Measurements from ENCODE around the gene UBQLNL.

UBQLNL gene

GRCh38 chr11:5507933-5508305 is 8.6 kb downstream of the UBQLNL start:
- no peak for DNase-seq (ENCODE audit: low read depth)

- no peak for DNase-seq (ENCODE audit: low read depth)
Measured at GRCh38 chr11:5507177-5507932, 9.1 kb downstream of the UBQLNL start.

DNA sequence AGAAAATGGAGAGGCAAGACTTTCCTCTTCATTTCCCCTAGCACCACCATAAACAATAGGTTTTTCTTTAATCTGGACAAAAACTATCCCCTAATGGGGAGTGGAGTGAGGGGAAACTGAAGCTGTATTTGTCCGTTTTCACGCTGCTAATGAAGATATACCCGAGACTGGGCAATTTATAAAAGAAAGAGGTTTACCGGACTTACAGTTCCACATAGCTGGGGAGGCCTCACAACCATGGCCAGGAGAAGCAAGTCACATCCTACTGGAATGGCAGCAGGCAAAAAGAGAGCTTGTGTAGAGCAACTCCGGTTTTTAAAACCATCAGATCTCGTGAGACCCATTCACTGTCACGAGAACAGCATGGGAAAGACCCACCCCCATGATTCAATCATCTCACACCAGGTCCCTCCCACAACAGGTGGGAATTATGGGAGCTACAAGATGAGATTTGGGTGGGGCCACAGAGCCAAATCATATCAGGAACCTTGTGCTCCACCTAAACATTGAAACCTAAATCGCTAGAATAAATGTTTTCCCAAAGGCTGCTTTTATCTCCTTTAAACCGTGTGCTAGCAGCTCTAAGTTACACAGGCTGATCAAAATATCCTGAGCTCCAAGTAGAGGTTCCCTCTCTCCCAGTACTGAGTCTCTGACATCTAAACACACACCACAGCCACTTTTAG is 11.0 kb downstream of the UBQLNL start:
- no peak for DNase-seq (ENCODE audit: low read depth)

GRCh38 chr11:5504403-5504921 is 12.0 kb downstream of the UBQLNL start:
- DNase-seq (ENCODE audit: low read depth) = no peak

- no peak for DNase-seq (ENCODE audit: low read depth)
Measured at GRCh38 chr11:5500393-5500801, 16.1 kb downstream of the UBQLNL start.

DNA sequence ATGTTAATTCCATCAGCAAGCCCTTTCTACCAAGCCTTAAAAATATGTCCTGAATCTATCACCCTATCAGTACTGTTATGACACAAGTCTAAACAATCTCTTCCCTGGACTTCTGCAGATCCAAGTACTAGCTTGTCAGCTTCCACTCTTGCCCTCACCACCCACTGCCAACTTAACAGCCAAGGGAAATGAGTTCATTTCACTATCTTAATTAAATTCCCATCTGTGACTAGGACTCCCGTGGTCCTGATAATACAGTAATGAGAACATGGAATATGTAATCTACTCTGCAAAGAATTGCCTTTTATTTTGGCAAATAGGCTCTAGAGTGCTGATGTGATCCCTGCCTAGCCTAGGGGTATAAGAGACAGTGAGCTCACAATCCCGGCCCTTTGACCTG is 16.8 kb downstream of the UBQLNL start:
- DNase-seq (ENCODE audit: low read depth) = no peak

- DNase-seq (ENCODE audit: low read depth) = no peak
Measured at GRCh38 chr11:5489576-5490357, 26.7 kb downstream of the UBQLNL start.

DNA sequence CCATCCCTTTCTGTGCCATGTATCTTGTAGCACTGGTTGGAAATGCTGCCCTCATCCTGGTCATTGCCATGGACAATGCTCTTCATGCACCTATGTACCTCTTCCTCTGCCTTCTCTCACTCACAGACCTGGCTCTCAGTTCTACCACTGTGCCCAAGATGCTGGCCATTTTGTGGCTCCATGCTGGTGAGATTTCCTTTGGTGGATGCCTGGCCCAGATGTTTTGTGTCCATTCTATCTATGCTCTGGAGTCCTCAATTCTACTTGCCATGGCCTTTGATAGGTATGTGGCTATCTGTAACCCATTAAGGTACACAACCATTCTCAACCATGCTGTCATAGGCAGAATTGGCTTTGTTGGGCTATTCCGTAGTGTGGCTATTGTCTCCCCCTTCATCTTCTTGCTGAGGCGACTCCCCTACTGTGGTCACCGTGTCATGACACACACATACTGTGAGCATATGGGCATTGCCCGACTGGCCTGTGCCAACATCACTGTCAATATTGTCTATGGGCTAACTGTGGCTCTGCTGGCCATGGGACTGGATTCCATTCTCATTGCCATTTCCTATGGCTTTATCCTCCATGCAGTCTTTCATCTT is 27.6 kb downstream of the UBQLNL start:
- no peak for DNase-seq (ENCODE audit: low read depth)

GRCh38 chr11:5488385-5488784 is 28.1 kb downstream of the UBQLNL start, which contains the start of gene OR52D1:
Gene OR52D1, plus strand, starts transcription at chr11:5488685. Its CDS starts 22 bp downstream, at chr11:5488707.
- DNase-seq (ENCODE audit: low read depth) = no peak

DNA sequence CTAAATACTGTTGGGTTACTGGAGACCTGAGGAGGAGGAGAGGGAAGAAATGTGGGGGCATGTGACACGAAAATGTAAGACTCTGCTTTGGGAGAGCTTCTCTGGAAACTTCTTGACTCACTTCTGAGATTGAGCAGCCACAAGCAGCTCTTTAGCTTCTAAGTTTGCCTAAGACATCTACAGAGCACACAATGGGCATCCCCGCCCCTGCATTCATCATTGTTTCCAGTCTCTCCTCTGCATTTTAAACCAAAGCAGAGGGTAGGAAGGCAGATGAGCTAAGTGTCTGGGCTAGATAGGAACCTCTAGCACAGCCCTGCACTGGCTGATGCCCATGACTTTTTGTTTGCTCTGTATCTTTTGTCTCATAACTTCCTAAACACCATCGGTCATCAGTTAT is 30.1 kb downstream of the UBQLNL start:
- DNase-seq (ENCODE audit: low read depth) = no peak

DNA sequence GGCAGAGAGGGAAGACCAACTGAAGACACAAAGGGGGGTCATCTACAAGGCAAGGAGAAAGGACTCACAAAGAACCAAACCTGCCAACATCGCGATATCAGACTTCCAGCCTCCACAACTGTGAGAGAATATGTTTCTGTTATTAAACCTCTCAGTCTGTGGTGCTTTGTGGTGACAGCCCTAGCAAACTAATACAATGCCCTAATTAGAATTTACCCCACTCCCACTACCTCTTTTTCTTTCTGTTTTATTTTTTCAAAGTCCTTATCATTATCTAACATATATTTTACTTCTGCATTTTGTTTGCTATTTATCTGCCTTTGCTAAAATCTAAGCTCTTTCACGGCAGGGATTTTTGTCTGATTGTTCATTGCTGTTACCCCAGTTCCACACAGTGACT is 30.5 kb downstream of the UBQLNL start:
- DNase-seq (ENCODE audit: low read depth) = no peak

DNA sequence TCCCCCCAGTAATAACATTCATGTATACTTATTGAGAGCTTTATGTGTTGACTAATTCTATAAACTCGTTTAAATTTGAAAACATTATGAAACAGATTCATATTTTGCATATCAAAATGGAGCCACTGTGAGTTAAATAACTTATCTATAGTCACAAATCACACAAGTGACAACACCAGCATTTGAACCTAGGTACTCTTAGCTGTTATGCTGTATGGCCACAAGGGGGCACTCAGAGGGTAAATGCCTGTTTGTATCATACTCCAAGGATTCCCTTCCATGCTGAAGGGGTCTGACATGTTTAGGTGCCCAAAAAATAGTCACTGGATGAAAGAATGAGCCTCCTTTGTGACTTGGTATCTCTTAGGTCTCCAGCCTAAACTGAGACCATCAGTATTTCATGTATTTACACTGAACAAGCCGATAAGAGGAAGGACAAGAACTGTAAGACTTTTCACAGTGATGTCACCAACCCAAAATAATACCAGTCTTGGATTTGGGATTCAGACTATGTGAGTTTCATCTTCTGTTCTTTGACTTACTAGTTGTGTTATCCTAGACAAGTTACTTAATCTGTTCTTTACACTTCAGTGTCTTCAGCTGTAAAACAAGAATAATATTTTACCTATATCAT is 40.2 kb downstream of the UBQLNL start:
- no peak for DNase-seq (ENCODE audit: low read depth)

DNA sequence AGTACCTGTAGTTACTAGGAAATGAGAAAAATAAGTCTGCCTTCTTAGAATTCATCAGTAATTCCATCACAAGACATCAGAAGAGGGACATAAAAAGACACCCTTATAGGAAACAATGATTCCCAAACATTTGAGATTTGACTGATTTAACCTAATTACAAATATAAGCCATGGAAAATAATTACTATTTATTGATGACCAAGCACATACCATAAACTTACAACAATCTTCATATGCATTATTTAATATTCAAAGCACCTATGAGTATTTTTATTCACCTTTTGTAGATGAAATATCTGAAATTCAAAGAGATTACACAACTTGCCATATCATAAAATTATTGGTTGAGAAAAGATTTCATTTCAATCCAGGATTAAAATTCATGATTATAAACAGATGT is 42.6 kb downstream of the UBQLNL start:
- no peak for DNase-seq (ENCODE audit: low read depth)

DNA sequence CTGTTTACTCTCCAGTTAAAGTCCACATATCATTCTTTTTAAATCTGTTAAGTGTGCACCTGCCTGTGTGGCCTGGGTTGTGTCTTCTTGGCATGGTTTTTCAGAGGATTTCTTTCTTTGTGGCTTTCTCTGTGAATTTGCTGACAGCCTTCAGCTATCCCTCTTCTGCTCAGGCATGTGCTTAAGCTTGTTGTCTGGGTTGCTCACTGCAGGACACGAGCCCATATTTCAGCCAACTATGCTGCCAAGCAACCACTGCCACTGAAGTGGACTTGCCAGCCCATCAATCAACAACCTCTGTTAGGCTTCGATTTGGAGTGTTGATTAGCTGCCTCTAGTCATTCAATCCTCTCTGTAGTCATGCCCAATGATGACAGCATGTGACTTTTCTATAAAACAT is 49.0 kb downstream of the UBQLNL start:
- no peak for DNase-seq (ENCODE audit: low read depth)

All from activated T-helper 1 cell treated with Interleukin-2 at 50 U/mL for 16 hours (primary cell).